HepG2 (cell line): Measurements from ENCODE around the gene ADPRHL1.

Experiments used
- EZH2 ChIP-seq: conservative IDR thresholded peaks from 2 replicates; pipeline ENCODE4 v1.6.1; 2012; ENCODE audit warnings: mild to moderate bottlenecking, low read depth, low read length, moderate library complexity
- FOXM1 ChIP-seq: sonication (generic); formaldehyde crosslinking; IDR thresholded peaks from 2 replicates; pipeline ENCODE4 v1.5.0; 2020; ENCODE audit warnings: missing genetic modification reagents
- KLF16 ChIP-seq, 2 experiments: sonication (generic) in 1 of 2; formaldehyde crosslinking in 1 of 2; IDR thresholded peaks; 2 replicates each; pipeline versions ENCODE4 v1.6.1 to v1.8.0; 2016 to 2023; ENCODE audit warnings: missing genetic modification reagents in 2 of 2, missing compliant biosample characterization in 1 of 2
- NR2F2 ChIP-seq: IDR thresholded peaks from 2 replicates; pipeline ENCODE4 v1.6.1; 2012; ENCODE audit warnings: low read depth, inconsistent platforms, borderline replicate concordance
- PHF8 ChIP-seq: sonication (generic); formaldehyde crosslinking; IDR thresholded peaks from 2 replicates; pipeline ENCODE4 v1.5.0; 2020; ENCODE audit warnings: missing genetic modification reagents
- POLR2A ChIP-seq, 2 experiments: IDR thresholded peaks; 2 replicates each; pipeline ENCODE4 v1.6.1; 2011; ENCODE audit warnings: low read depth in 2 of 2, low read length in 2 of 2, mild to moderate bottlenecking in 1 of 2, moderate library complexity in 1 of 2; ENCODE audit not compliant: insufficient read depth in 1 of 2
- RARA ChIP-seq: IDR thresholded peaks from 2 replicates; pipeline ENCODE4 v1.6.1; 2016; ENCODE audit warnings: missing genetic modification reagents, missing compliant biosample characterization
- SIN3A ChIP-seq: IDR thresholded peaks from 2 replicates; pipeline ENCODE4 v1.6.1; 2011; ENCODE audit warnings: low read depth, mild to moderate bottlenecking, control low read depth, low read length, borderline replicate concordance
- SRSF9 ChIP-seq: fragments of 200-400 bp; formaldehyde crosslinking; IDR thresholded peaks from 2 replicates; pipeline ENCODE4 v1.6.1; 2018; ENCODE audit warnings: borderline replicate concordance, mild to moderate bottlenecking, low read depth, low read length; ENCODE audit not compliant: insufficient read depth, poor library complexity, severe bottlenecking
- ZFP82 ChIP-seq: sonication (generic); formaldehyde crosslinking; IDR thresholded peaks from 2 replicates; pipeline ENCODE4 v1.5.1; 2020; ENCODE audit warnings: mild to moderate bottlenecking, missing genetic modification reagents, borderline replicate concordance
- ZKSCAN5 ChIP-seq: sonication (generic); formaldehyde crosslinking; IDR thresholded peaks from 2 replicates; pipeline ENCODE4 v1.5.1; 2020; ENCODE audit warnings: mild to moderate bottlenecking, missing genetic modification reagents
- ZNF772 ChIP-seq: sonication (generic); formaldehyde crosslinking; IDR thresholded peaks from 2 replicates; pipeline ENCODE4 v1.5.0; 2020; ENCODE audit warnings: mild to moderate bottlenecking, missing genetic modification reagents
- TF ChIP-seq, protein P1 (sequence below): sonication (generic); formaldehyde crosslinking; IDR thresholded peaks from 2 replicates; pipeline ENCODE4 v1.5.0; 2020; ENCODE audit warnings: mild to moderate bottlenecking, missing genetic modification reagents, moderate library complexity

DNA sequence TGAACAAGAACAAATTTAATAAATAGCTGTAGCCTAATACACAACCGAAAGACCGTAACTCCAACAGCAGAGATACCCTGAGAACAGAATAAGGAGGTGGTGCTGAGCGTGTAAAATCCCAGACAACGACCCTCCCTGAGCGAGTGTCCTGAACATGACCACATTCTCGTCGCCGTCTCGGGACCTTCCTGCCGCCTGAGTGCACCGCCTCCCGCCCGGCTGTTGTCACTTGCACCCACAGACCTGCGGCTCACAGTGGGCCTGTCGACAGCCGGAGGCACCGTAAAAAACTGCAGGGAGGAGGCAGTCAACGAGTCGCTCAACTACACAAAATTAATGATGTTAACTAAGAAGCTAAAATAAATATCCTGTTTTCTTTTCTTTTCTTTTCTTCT is 53.5 kb downstream of the ADPRHL1 start:
- TF ChIP-seq ZNF772 (CRISPR knock-in tag) (no peak), ZKSCAN5 (no peak), RARA (no peak), SRSF9 (no peak), FOXM1 (no peak), KLF16 (CRISPR knock-in tag; IDR thresholded peaks at IDR 0.05) (no peak), POLR2A (IDR thresholded peaks at IDR 0.05; ENCODE audit: insufficient read depth in 1 of 2, low read depth in 2 of 2, low read length in 2 of 2) (no peak), NR2F2 (no peak), ZFP82 (CRISPR knock-in tag) (no peak), EZH2 (no peak), SIN3A (no peak), PHF8 (CRISPR knock-in tag) (no peak)
- TF ChIP-seq, protein P1, sequence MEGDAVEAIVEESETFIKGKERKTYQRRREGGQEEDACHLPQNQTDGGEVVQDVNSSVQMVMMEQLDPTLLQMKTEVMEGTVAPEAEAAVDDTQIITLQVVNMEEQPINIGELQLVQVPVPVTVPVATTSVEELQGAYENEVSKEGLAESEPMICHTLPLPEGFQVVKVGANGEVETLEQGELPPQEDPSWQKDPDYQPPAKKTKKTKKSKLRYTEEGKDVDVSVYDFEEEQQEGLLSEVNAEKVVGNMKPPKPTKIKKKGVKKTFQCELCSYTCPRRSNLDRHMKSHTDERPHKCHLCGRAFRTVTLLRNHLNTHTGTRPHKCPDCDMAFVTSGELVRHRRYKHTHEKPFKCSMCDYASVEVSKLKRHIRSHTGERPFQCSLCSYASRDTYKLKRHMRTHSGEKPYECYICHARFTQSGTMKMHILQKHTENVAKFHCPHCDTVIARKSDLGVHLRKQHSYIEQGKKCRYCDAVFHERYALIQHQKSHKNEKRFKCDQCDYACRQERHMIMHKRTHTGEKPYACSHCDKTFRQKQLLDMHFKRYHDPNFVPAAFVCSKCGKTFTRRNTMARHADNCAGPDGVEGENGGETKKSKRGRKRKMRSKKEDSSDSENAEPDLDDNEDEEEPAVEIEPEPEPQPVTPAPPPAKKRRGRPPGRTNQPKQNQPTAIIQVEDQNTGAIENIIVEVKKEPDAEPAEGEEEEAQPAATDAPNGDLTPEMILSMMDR (CRISPR knock-in tag) = no peak
